HEK293 (cell line): ENCODE measurements around the gene ARAP1.

Experiments
- CTCF ChIA-PET: fragments of 350-600 bp; formaldehyde crosslinking; extraction: SDS; loops from one replicate; lab custom pipeline; 2021; ENCODE audit warnings: antibody characterized with exemption; lab: Yijun Ruan, JAX
- POLR2A ChIA-PET: fragments of 300-600 bp; formaldehyde crosslinking; extraction: SDS; loops from one replicate; lab custom pipeline; 2020; ENCODE audit warnings: antibody characterized with exemption, inconsistent platforms; lab: Yijun Ruan, JAX
- H3K27ac ChIP-seq: fragments of 200-500 bp; sonication (Bioruptor generic); 2 replicates; pipeline ENCODE4 v1.5.1; 2014; ENCODE audit warnings: low read depth, low read length, control low read depth, inconsistent platforms; ENCODE audit errors: extremely low read depth
- H3K36me3 ChIP-seq, 2 experiments: fragments of 200-500 bp in 1 of 2; sonication (Bioruptor generic) in 1 of 2; 1 replicate in 1 of 2; 2 replicates in 1 of 2; pipeline ENCODE4 v1.5.1; 2014 to 2017; ENCODE audit warnings: inconsistent platforms in 2 of 2, low read length in 2 of 2; ENCODE audit not compliant: control insufficient read depth in 2 of 2, insufficient read depth in 1 of 2
- H3K4me1 ChIP-seq: fragments of 200-500 bp; sonication (Bioruptor generic); 2 replicates; pipeline ENCODE4 v1.5.1; 2014; ENCODE audit warnings: mild to moderate bottlenecking, low read length, inconsistent platforms; ENCODE audit not compliant: control insufficient read depth, insufficient read depth
- H3K4me3 ChIP-seq: 2 replicates; pipeline ENCODE4 v1.5.1; 2011; ENCODE audit warnings: low read depth, mild to moderate bottlenecking, control low read depth, low read length, moderate library complexity
- H3K9me3 ChIP-seq: fragments of 200-500 bp; sonication (Bioruptor generic); 2 replicates; pipeline ENCODE4 v1.5.1; 2014; ENCODE audit warnings: low read depth, low read length, inconsistent platforms; ENCODE audit not compliant: control insufficient read depth, insufficient read depth
- BCL6B ChIP-seq: fragments of 450-650 bp; formaldehyde crosslinking; IDR thresholded peaks from 2 replicates; pipeline ENCODE4 v1.5.1; 2017; ENCODE audit warnings: missing biosample characterization, missing genetic modification characterization
- EGR2 ChIP-seq: fragments of 450-650 bp; formaldehyde crosslinking; IDR thresholded peaks from 2 replicates; pipeline ENCODE4 v1.5.1; 2016; ENCODE audit warnings: low read depth, missing biosample characterization, missing genetic modification characterization
- FEZF1 ChIP-seq: fragments of 450-650 bp; formaldehyde crosslinking; IDR thresholded peaks from 2 replicates; pipeline ENCODE4 v1.5.1; 2016; ENCODE audit warnings: missing biosample characterization, missing genetic modification characterization
- GLIS1 ChIP-seq: fragments of 450-650 bp; formaldehyde crosslinking; IDR thresholded peaks from 2 replicates; pipeline ENCODE4 v1.5.1; 2016; ENCODE audit warnings: missing biosample characterization, missing genetic modification characterization
- HOXC10 ChIP-seq: sonication (generic); formaldehyde crosslinking; IDR thresholded peaks from 2 replicates; pipeline ENCODE4 v1.8.1; 2023; ENCODE audit warnings: mild to moderate bottlenecking, missing genetic modification reagents
- PRDM1 ChIP-seq: fragments of 450-650 bp; formaldehyde crosslinking; IDR thresholded peaks from 2 replicates; pipeline ENCODE4; 2016; ENCODE audit warnings: missing biosample characterization, missing genetic modification characterization
- RBAK ChIP-seq: fragments of 450-650 bp; formaldehyde crosslinking; IDR thresholded peaks from 2 replicates; pipeline ENCODE4 v1.5.1; 2016; ENCODE audit warnings: missing biosample characterization, missing genetic modification characterization
- YY2 ChIP-seq: fragments of 450-650 bp; formaldehyde crosslinking; IDR thresholded peaks from 2 replicates; pipeline ENCODE4 v1.5.1; 2016; ENCODE audit warnings: missing biosample characterization, missing genetic modification characterization
- ZBTB8A ChIP-seq: fragments of 450-650 bp; formaldehyde crosslinking; IDR thresholded peaks from 2 replicates; pipeline ENCODE4 v1.5.1; 2016; ENCODE audit warnings: missing biosample characterization, missing genetic modification characterization
- ZEB2 ChIP-seq: fragments of 450-650 bp; formaldehyde crosslinking; IDR thresholded peaks from 2 replicates; pipeline ENCODE4 v1.5.1; 2016; ENCODE audit warnings: missing biosample characterization, missing genetic modification characterization
- ZFP37 ChIP-seq: fragments of 450-650 bp; formaldehyde crosslinking; IDR thresholded peaks from 2 replicates; pipeline ENCODE4 v1.5.1; 2016; ENCODE audit warnings: missing biosample characterization, missing genetic modification characterization
- ZIC2 ChIP-seq: fragments of 450-650 bp; formaldehyde crosslinking; IDR thresholded peaks from 2 replicates; pipeline ENCODE4 v1.5.1; 2016; ENCODE audit warnings: missing biosample characterization, missing genetic modification characterization
- ZNF112 ChIP-seq: fragments of 450-650 bp; formaldehyde crosslinking; IDR thresholded peaks from 2 replicates; pipeline ENCODE4 v1.5.0; 2017; ENCODE audit warnings: missing biosample characterization, missing genetic modification characterization
- ZNF146 ChIP-seq: fragments of 450-650 bp; formaldehyde crosslinking; IDR thresholded peaks from 2 replicates; pipeline ENCODE4 v1.5.1; 2016; ENCODE audit warnings: missing biosample characterization, missing genetic modification characterization
- ZNF202 ChIP-seq: fragments of 450-650 bp; formaldehyde crosslinking; IDR thresholded peaks from 2 replicates; pipeline ENCODE4 v1.5.1; 2016; ENCODE audit warnings: missing biosample characterization, missing genetic modification characterization, borderline replicate concordance
- ZNF211 ChIP-seq: fragments of 450-650 bp; formaldehyde crosslinking; IDR thresholded peaks from 2 replicates; pipeline ENCODE4 v1.5.1; 2016; ENCODE audit warnings: low read depth, missing biosample characterization, missing genetic modification characterization
- ZNF26 ChIP-seq: fragments of 450-650 bp; formaldehyde crosslinking; IDR thresholded peaks from 2 replicates; pipeline ENCODE4 v1.5.1; 2016; ENCODE audit warnings: missing biosample characterization, missing genetic modification characterization
- ZNF341 ChIP-seq: fragments of 450-650 bp; formaldehyde crosslinking; IDR thresholded peaks from 2 replicates; pipeline ENCODE4; 2016; ENCODE audit warnings: low read depth, missing biosample characterization, missing genetic modification characterization
- ZNF366 ChIP-seq: fragments of 450-650 bp; formaldehyde crosslinking; conservative IDR thresholded peaks from 2 replicates; pipeline ENCODE4 v1.5.1; 2016; ENCODE audit warnings: missing biosample characterization, missing genetic modification characterization
- ZNF404 ChIP-seq: fragments of 450-650 bp; formaldehyde crosslinking; IDR thresholded peaks from 2 replicates; pipeline ENCODE4 v1.5.1; 2017; ENCODE audit warnings: missing biosample characterization, missing genetic modification characterization
- ZNF449 ChIP-seq: fragments of 450-650 bp; formaldehyde crosslinking; IDR thresholded peaks from 2 replicates; pipeline ENCODE4 v1.5.1; 2017; ENCODE audit warnings: missing biosample characterization, mild to moderate bottlenecking, missing genetic modification characterization, moderate library complexity
- ZNF473 ChIP-seq: fragments of 450-650 bp; formaldehyde crosslinking; IDR thresholded peaks from 2 replicates; pipeline ENCODE4 v1.5.1; 2017; ENCODE audit warnings: missing biosample characterization, missing genetic modification characterization
- ZNF529 ChIP-seq: fragments of 450-650 bp; formaldehyde crosslinking; IDR thresholded peaks from 2 replicates; pipeline ENCODE4 v1.5.1; 2017; ENCODE audit warnings: missing genetic modification characterization, missing biosample characterization; ENCODE audit not compliant: insufficient replicate concordance
- ZNF548 ChIP-seq: fragments of 450-650 bp; formaldehyde crosslinking; IDR thresholded peaks from 2 replicates; pipeline ENCODE4 v1.5.1; 2016; ENCODE audit warnings: missing biosample characterization, missing genetic modification characterization
- ZNF792 ChIP-seq: fragments of 450-650 bp; formaldehyde crosslinking; IDR thresholded peaks from 2 replicates; pipeline ENCODE4 v1.5.1; 2016; ENCODE audit warnings: missing biosample characterization, missing genetic modification characterization

ARAP1 gene

GRCh38 chr11:72721689-72722049 lies 30.5 kb downstream of the ARAP1 start:
- ChIA-PET CTCF (interaction anchor here (0.6 to 1.9 kb wide), 4 partner anchors 99 to 514 kb away, joined by 3 to 7 read pairs (median 3); no protein-coding TSS in a partner anchor), POLR2A (interaction anchor here (0.8 to 1.8 kb wide), 5 partner anchors 17 to 585 kb away, joined by 3 to 6 read pairs (median 5); partner anchors contain the start of gene STARD10)
- TF ChIP-seq ZNF473 (tag by site-specific recombination) (no peak), ZFP37 (tag by site-specific recombination) (no peak), GLIS1 (tag by site-specific recombination) (peak; percentile 60), ZNF112 (tag by site-specific recombination) (no peak), ZNF341 (tag by site-specific recombination) (peak; percentile 34; the same call in 1 of the 2 replicates), EGR2 (tag by site-specific recombination) (0 out of 2 replicates have a peak, but pooled peaks have one; percentile 8), ZNF404 (no peak), ZNF548 (tag by site-specific recombination) (0 out of 2 replicates have a peak, but pooled peaks have one; percentile 13), ZIC2 (peak; percentile 80), ZNF366 (tag by site-specific recombination) (no peak), HOXC10 (no peak), ZEB2 (tag by site-specific recombination) (no peak), ZBTB8A (0 out of 2 replicates have a peak, but pooled peaks have one; percentile 18), RBAK (no peak)
- Histone ChIP-seq H3K4me1 (peaks cover 5% of the 10 kb centered on the region; the same call in 1 of the 2 replicates), H3K4me3 (peak overlapping the region; percentile 62), H3K9me3 (no peaks in the 10 kb centered on the region), H3K27ac (peak overlapping the region; percentile 78), H3K36me3 (peaks cover 0 to 49% of the 10 kb centered on the region in 2 experiments; a peak in 1 of 3 replicates)

GRCh38 chr11:72721276-72721675 lies 30.9 kb downstream of the ARAP1 start:
- Histone ChIP-seq H3K9me3 (no peaks in the 10 kb centered on the region), H3K36me3 (peaks cover 0 to 52% of the 10 kb centered on the region in 2 experiments; a peak in 1 of 3 replicates), H3K4me1 (peaks cover 5% of the 10 kb centered on the region; the same call in 1 of the 2 replicates), H3K4me3 (peak overlapping the region; percentile 62), H3K27ac (peak overlapping the region; percentile 78)
- TF ChIP-seq ZNF792 (tag by site-specific recombination) (no peak), ZNF146 (tag by site-specific recombination) (no peak), PRDM1 (tag by site-specific recombination) (peak; percentile 71), YY2 (no peak), BCL6B (no peak)
- ChIA-PET CTCF (interaction anchor here (0.6 kb wide), 1 partner anchor 100 kb away, joined by 3 read pairs; no protein-coding TSS in a partner anchor), POLR2A (interaction anchor here (1.8 kb wide), 1 partner anchor 73 kb away, joined by 6 read pairs; the partner anchor contains the start of gene STARD10)

GRCh38 chr11:72720784-72721183 lies 31.4 kb downstream of the ARAP1 start:
- Histone ChIP-seq H3K9me3 (no peaks in the 10 kb centered on the region), H3K4me3 (peak overlapping the region; percentile 62), H3K27ac (peak overlapping the region; percentile 78; the same call in 1 of the 2 replicates), H3K4me1 (peaks cover 5% of the 10 kb centered on the region; the same call in 1 of the 2 replicates), H3K36me3 (peaks cover 0 to 51% of the 10 kb centered on the region in 2 experiments; a peak in 1 of 3 replicates)
- ChIA-PET CTCF (no interaction called here), POLR2A (no interaction called here)
- TF ChIP-seq ZNF202 (tag by site-specific recombination) (no peak), ZNF529 (tag by site-specific recombination) (no peak), ZNF449 (no peak), FEZF1 (tag by site-specific recombination) (no peak), ZNF211 (tag by site-specific recombination) (no peak), ZNF26 (no peak)
